ENCODE results near the gene ZNF226.
"Not testable (repeated sequence)": the region's sequence is repeated elsewhere in the genome, so short reads cannot be mapped to it uniquely, and the experiment has no call there.

Gene ZNF226

GRCh38 chr19:44212866-44213346 lies 48.0 kb downstream of the ZNF226 start:
- peak overlapping the region; percentile 82 for H3K4me3 ChIP-seq (ENCODE audit: insufficient read depth, low read length, poor library complexity, severe bottlenecking)
- no peaks in the 10 kb centered on the region for H3K9me3 ChIP-seq (ENCODE audit: insufficient read depth, low read length)
- TF ChIP-seq EZH2phosphoT487 (conservative IDR thresholded peaks at IDR 0.05; ENCODE audit: low read length) (no peak), CTCF (IDR thresholded peaks at IDR 0.05; ENCODE audit: insufficient read depth, low read length, poor library complexity, severe bottlenecking) (no peak)
- H3K27ac ChIP-seq (ENCODE audit: low read depth, low read length) = peak overlapping the region; percentile 53; the same call in 1 of the 2 replicates
- no peaks in the 10 kb centered on the region for H3K9me2 ChIP-seq (replicated peaks; ENCODE audit: insufficient read depth, low read length)
- H3K79me2 ChIP-seq (ENCODE audit: insufficient read depth, low read length) = peaks cover 35% of the 10 kb centered on the region
- peak overlapping the region; percentile 98 for H2AFZ ChIP-seq (ENCODE audit: low read depth, low read length, severe bottlenecking)
- peak overlapping the region; percentile 84 for H3K4me2 ChIP-seq (ENCODE audit: low read depth, low read length, poor library complexity, severe bottlenecking)
- no peaks in the 10 kb centered on the region for H3F3A ChIP-seq (ENCODE audit: insufficient read depth)
- peaks cover 11% of the 10 kb centered on the region for H3K36me3 ChIP-seq (ENCODE audit: low read length)
- no peaks in the 10 kb centered on the region for H3K27me3 ChIP-seq (ENCODE audit: low read length)
- peak overlapping the region; percentile 65 for H3K9ac ChIP-seq (ENCODE audit: low read length)
- H4K20me1 ChIP-seq (ENCODE audit: low read depth, low read length) = no peaks in the 10 kb centered on the region

- Histone ChIP-seq H3K36me3 (ENCODE audit: low read length) (peaks cover 18% of the 10 kb centered on the region), H3K79me2 (ENCODE audit: insufficient read depth, low read length) (peaks cover 13% of the 10 kb centered on the region)
- not testable (repeated sequence) for H3K9ac ChIP-seq (ENCODE audit: low read length); H2AFZ ChIP-seq (ENCODE audit: low read depth, low read length, severe bottlenecking); H3K27me3 ChIP-seq (ENCODE audit: low read length); H3K4me3 ChIP-seq (ENCODE audit: insufficient read depth, low read length, poor library complexity, severe bottlenecking); H3K27ac ChIP-seq (ENCODE audit: low read depth, low read length); H3K9me2 ChIP-seq (replicated peaks; ENCODE audit: insufficient read depth, low read length); H3K9me3 ChIP-seq (ENCODE audit: insufficient read depth, low read length); H3F3A ChIP-seq (ENCODE audit: insufficient read depth); H3K4me2 ChIP-seq (ENCODE audit: low read depth, low read length, poor library complexity, severe bottlenecking); H4K20me1 ChIP-seq (ENCODE audit: low read depth, low read length)
Observed at GRCh38 chr19:44219926-44220325, 55.0 kb downstream of the ZNF226 start.

- Histone ChIP-seq H3K36me3 (ENCODE audit: low read length) (peaks cover 18% of the 10 kb centered on the region), H3K79me2 (ENCODE audit: insufficient read depth, low read length) (peaks cover 11% of the 10 kb centered on the region)
- H3K4me3 ChIP-seq (ENCODE audit: insufficient read depth, low read length, poor library complexity, severe bottlenecking); H3K4me2 ChIP-seq (ENCODE audit: low read depth, low read length, poor library complexity, severe bottlenecking); H3K9ac ChIP-seq (ENCODE audit: low read length); H3K9me3 ChIP-seq (ENCODE audit: insufficient read depth, low read length); H3F3A ChIP-seq (ENCODE audit: insufficient read depth); H3K27me3 ChIP-seq (ENCODE audit: low read length); H3K27ac ChIP-seq (ENCODE audit: low read depth, low read length); H2AFZ ChIP-seq (ENCODE audit: low read depth, low read length, severe bottlenecking); H3K9me2 ChIP-seq (replicated peaks; ENCODE audit: insufficient read depth, low read length); H4K20me1 ChIP-seq (ENCODE audit: low read depth, low read length): not testable (repeated sequence)
Observed at GRCh38 chr19:44220761-44221160, 55.9 kb downstream of the ZNF226 start.

DNA sequence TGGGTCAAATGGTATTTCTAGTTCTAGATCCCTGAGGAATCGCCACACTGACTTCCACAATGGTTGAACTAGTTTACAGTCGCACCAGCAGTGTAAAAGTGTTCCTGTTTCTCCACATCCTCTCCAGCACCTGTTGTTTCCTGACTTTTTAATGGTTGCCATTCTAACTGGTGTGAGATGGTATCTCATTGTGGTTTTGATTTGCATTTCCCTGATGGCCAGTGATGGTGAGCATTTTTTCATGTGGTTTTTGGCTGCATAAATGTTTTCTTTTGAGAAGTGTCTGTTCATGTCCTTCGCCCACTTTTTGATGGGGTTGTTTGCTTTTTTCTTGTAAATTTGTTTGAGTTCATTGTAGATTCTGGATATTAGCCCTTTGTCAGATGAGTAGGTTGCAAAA lies 56.4 kb downstream of the ZNF226 start:
- H3K36me3 ChIP-seq (ENCODE audit: low read length) = peaks cover 14% of the 10 kb centered on the region
- not testable (repeated sequence) for H3K9ac ChIP-seq (ENCODE audit: low read length); H3K9me3 ChIP-seq (ENCODE audit: insufficient read depth, low read length); H3K79me2 ChIP-seq (ENCODE audit: insufficient read depth, low read length); H4K20me1 ChIP-seq (ENCODE audit: low read depth, low read length); H3F3A ChIP-seq (ENCODE audit: insufficient read depth); H3K27ac ChIP-seq (ENCODE audit: low read depth, low read length); H3K9me2 ChIP-seq (replicated peaks; ENCODE audit: insufficient read depth, low read length); H3K27me3 ChIP-seq (ENCODE audit: low read length); H3K4me2 ChIP-seq (ENCODE audit: low read depth, low read length, poor library complexity, severe bottlenecking); H2AFZ ChIP-seq (ENCODE audit: low read depth, low read length, severe bottlenecking); H3K4me3 ChIP-seq (ENCODE audit: insufficient read depth, low read length, poor library complexity, severe bottlenecking)

All from SU-DHL-6 (cell line).